HCT116 (cell line): ENCODE results near the gene UNC79. TPM values are rescaled to one million over a fixed set of nuclear protein-coding genes. Genes with fewer than 3 reads are reported as not detected.

Source experiments
- ATAC-seq: fragments of 200-7000 bp; cut with Tn5 transposase; 2 replicates; pipeline ENCODE4 v1.9.1; 2020; ENCODE audit warnings: mild to moderate bottlenecking, moderate library complexity
- BruUV-seq: library from RNA; stranded (reverse); fragments of 400-500 nt; replicated peaks from 2 replicates; lab custom pipeline; 2021; lab: Mats Ljungman, UMichigan
- CTCF ChIA-PET: fragments of 300-600 bp; sonication (Branson Sonifier 250); formaldehyde crosslinking; loops from one replicate; lab custom pipeline; 2021; ENCODE audit warnings: antibody characterized with exemption; lab: Charles Lee
- POLR2A ChIA-PET: fragments of 300-600, 350-600 bp; sonication (Branson Sonifier 250); formaldehyde crosslinking; loops from one replicate; lab custom pipeline; 2021; ENCODE audit warnings: antibody characterized with exemption; lab: Charles Lee
- RAD21 ChIA-PET, 2 experiments: fragments of 300-600 bp; sonication (Branson Sonifier 250); formaldehyde crosslinking; loops; one replicate each; lab custom pipeline; 2023; ENCODE audit warnings: low total read pairs in 2 of 2; ENCODE audit not compliant: uncharacterized antibody in 2 of 2, unreplicated experiment in 2 of 2, low non-redundant PET in 1 of 2; lab: Charles Lee
- DNase-seq: peaks from one replicate; pipeline ENCODE4 v3.0.0-alpha.2; 2010; ENCODE audit warnings: low read depth, low spot score
- H2AFZ ChIP-seq: fragments of 200-600 bp; shearing (Covaris generic), sonication (generic); 2 replicates; pipeline ENCODE4 v1.6.1; 2017; ENCODE audit warnings: low read depth, mixed run types, mixed read lengths, antibody characterized with exemption, low read length; ENCODE audit not compliant: poor library complexity, severe bottlenecking
- H3K27ac ChIP-seq: 2 replicates; pipeline ENCODE4 v1.5.1; 2012; ENCODE audit warnings: low read depth, low read length
- H3K27me3 ChIP-seq: fragments of 200-600 bp; sonication (generic); 2 replicates; pipeline ENCODE4 v1.6.1; 2016; ENCODE audit warnings: mixed run types, low read length, mixed read lengths; ENCODE audit not compliant: insufficient read depth
- H3K36me3 ChIP-seq, 2 experiments: fragments of 200-500 bp in 1 of 2; fragments of 200-600 bp in 1 of 2; sonication (Bioruptor generic) in 1 of 2; sonication (generic) in 1 of 2; 2 replicates each; pipeline versions ENCODE4 v1.5.1 to v1.6.1; 2014 to 2016; ENCODE audit warnings: low read length in 2 of 2, inconsistent platforms in 1 of 2, mixed read lengths in 1 of 2, mixed run types in 1 of 2; ENCODE audit not compliant: insufficient read depth in 2 of 2, control insufficient read depth in 1 of 2
- H3K4me1 ChIP-seq, 2 experiments: fragments of 200-600 bp in 1 of 2; sonication (generic) in 1 of 2; 2 replicates each; pipeline versions ENCODE4 v1.5.1 to v1.6.1; 2012 to 2017; ENCODE audit warnings: low read length in 2 of 2, inconsistent platforms in 1 of 2, mild to moderate bottlenecking in 1 of 2, mixed read lengths in 1 of 2, mixed run types in 1 of 2, moderate library complexity in 1 of 2; ENCODE audit not compliant: insufficient read depth in 2 of 2, control insufficient read depth in 1 of 2
- H3K4me2 ChIP-seq: fragments of 200-600 bp; sonication (generic); 2 replicates; pipeline ENCODE4 v1.6.1; 2017; ENCODE audit warnings: mixed run types, low read length, mixed read lengths
- H3K4me3 ChIP-seq, 2 experiments: fragments of 200-600 bp in 1 of 2; sonication (generic) in 1 of 2; replicated peaks in 1 of 2; 2 replicates each; pipeline ENCODE4 v1.5.1; 2011 to 2016; ENCODE audit warnings: low read length in 2 of 2, control low read depth in 1 of 2, low read depth in 1 of 2, mild to moderate bottlenecking in 1 of 2, mixed read lengths in 1 of 2, mixed run types in 1 of 2
- H3K79me2 ChIP-seq: fragments of 200-600 bp; sonication (generic); 2 replicates; pipeline ENCODE4 v1.6.1; 2017; ENCODE audit warnings: mild to moderate bottlenecking, mixed run types, low read length, moderate library complexity, mixed read lengths; ENCODE audit not compliant: insufficient read depth
- H3K9ac ChIP-seq: fragments of 200-600 bp; sonication (generic); 2 replicates; pipeline ENCODE4 v1.6.1; 2016; ENCODE audit warnings: low read length, mixed read lengths
- H3K9me2 ChIP-seq: fragments of 200-600 bp; sonication (generic), shearing (Covaris generic); 2 replicates; pipeline ENCODE4 v1.6.1; 2017; ENCODE audit warnings: mixed run types, mild to moderate bottlenecking, moderate library complexity; ENCODE audit not compliant: insufficient read depth
- H3K9me3 ChIP-seq, 2 experiments: fragments of 200-500 bp in 1 of 2; fragments of 200-600 bp in 1 of 2; sonication (Bioruptor generic) in 1 of 2; sonication (generic) in 1 of 2; 2 replicates each; pipeline ENCODE4 v1.6.1; 2014 to 2017; ENCODE audit warnings: low read length in 2 of 2, mixed read lengths in 2 of 2, inconsistent platforms in 1 of 2, low read depth in 1 of 2, mild to moderate bottlenecking in 1 of 2, mixed run types in 1 of 2, moderate library complexity in 1 of 2; ENCODE audit not compliant: control insufficient read depth in 1 of 2, insufficient read depth in 1 of 2
- H4K20me1 ChIP-seq: fragments of 200-600 bp; sonication (generic), shearing (Covaris generic); 2 replicates; pipeline ENCODE4 v1.6.1; 2017; ENCODE audit warnings: mixed run types, mild to moderate bottlenecking, moderate library complexity; ENCODE audit not compliant: insufficient read depth
- ATF3 ChIP-seq: IDR thresholded peaks from 2 replicates; pipeline ENCODE4 v1.6.1; 2012
- CBX3 ChIP-seq: IDR thresholded peaks from 2 replicates; pipeline ENCODE4 v1.6.1; 2012; ENCODE audit warnings: low read depth
- CTCF ChIP-seq, 3 experiments: fragments of 200-600 bp in 1 of 3; sonication (generic) in 1 of 3; IDR thresholded peaks in 2 of 3; conservative IDR thresholded peaks in 1 of 3; 2 replicates each; pipeline ENCODE4 v1.5.1; 2012 to 2017; ENCODE audit warnings: low read depth in 2 of 3, low read length in 2 of 3, antibody characterized with exemption in 1 of 3, borderline replicate concordance in 1 of 3, control low read depth in 1 of 3, mild to moderate bottlenecking in 1 of 3, mixed read lengths in 1 of 3, mixed run types in 1 of 3, moderate library complexity in 1 of 3; ENCODE audit not compliant: insufficient read depth in 1 of 3
- EGR1 ChIP-seq: IDR thresholded peaks from 2 replicates; pipeline ENCODE4 v1.6.1; 2012; ENCODE audit warnings: low read depth
- EZH2 ChIP-seq: fragments of 200-600 bp; sonication (generic); IDR thresholded peaks from 2 replicates; pipeline ENCODE4 v1.6.1; 2017; ENCODE audit warnings: antibody characterized with exemption, mixed run types
- FOSL1 ChIP-seq: IDR thresholded peaks from 2 replicates; pipeline ENCODE4 v1.6.1; 2012; ENCODE audit warnings: low read depth
- MAX ChIP-seq: IDR thresholded peaks from 2 replicates; pipeline ENCODE4 v1.6.1; 2012
- SIN3A ChIP-seq: IDR thresholded peaks from 2 replicates; pipeline ENCODE4 v1.6.1; 2012; ENCODE audit warnings: low read depth
- SP1 ChIP-seq: IDR thresholded peaks from 2 replicates; pipeline ENCODE4 v1.6.1; 2012; ENCODE audit warnings: low read depth
- SRF ChIP-seq: IDR thresholded peaks from 2 replicates; pipeline ENCODE4 v1.6.1; 2012; ENCODE audit warnings: low read depth
- TCF7L2 ChIP-seq: IDR thresholded peaks from 2 replicates; pipeline ENCODE4 v1.7.0; 2011; ENCODE audit warnings: borderline replicate concordance, inconsistent platforms; ENCODE audit not compliant: insufficient read depth, insufficient read length; ENCODE audit errors: extremely low read depth
- ZFX ChIP-seq: fragments of 450-650 bp; IDR thresholded peaks from 2 replicates; pipeline ENCODE4 v1.6.1; 2017
- ZNF274 ChIP-seq: fragments of 200-500 bp; sonication (Bioruptor generic); IDR thresholded peaks from 2 replicates; pipeline ENCODE4 v1.6.1; 2014; ENCODE audit warnings: mild to moderate bottlenecking, low read depth, low read length, inconsistent platforms
- intact Hi-C: fragments of 100-400 bp; cut with micrococcal nuclease; formaldehyde crosslinking; loops from 2 replicates; pipeline ENCODE4 v1.10.0; 2022
- total RNA-seq: library from RNA; stranded (reverse); gene quantifications from one replicate; pipeline ENCODE4 v1.2.1, GENCODE V29; 2021; ENCODE audit not compliant: unreplicated experiment

The UNC79 gene
- total RNA-seq, 1 experiment from 2014 or later: 0.10 TPM

GRCh38 chr14:93510056-93510455 lies 79.3 kb downstream of the UNC79 start:
- H3K4me2 ChIP-seq: no peak overlapping the region
- no peaks in the 10 kb centered on the region for H4K20me1 ChIP-seq
- no peak overlapping the region for H3K9ac ChIP-seq
- no peaks in the 10 kb centered on the region for H3K4me1 ChIP-seq
- no TSS peak for BruUV-seq
- H3K4me3 ChIP-seq: no peak overlapping the region
- CTCF ChIA-PET: no interaction called here
- ATAC-seq (no peak), DNase-seq (no peak)
- intact Hi-C loops: no loop called here
- no peaks in the 10 kb centered on the region for H3K9me3 ChIP-seq
- H3K36me3 ChIP-seq: no peaks in the 10 kb centered on the region
- POLR2A ChIA-PET: no interaction called here
- H2AFZ ChIP-seq: no peak overlapping the region
- no peak overlapping the region for H3K27ac ChIP-seq
- H3K27me3 ChIP-seq: no peaks in the 10 kb centered on the region
- RAD21 ChIA-PET: no interaction called here
- no peaks in the 10 kb centered on the region for H3K79me2 ChIP-seq
- TF ChIP-seq SRF: no peak
- no peak for TF ChIP-seq FOSL1
- no peak for TF ChIP-seq ZFX
- TF ChIP-seq EZH2: no peak
- no peak for TF ChIP-seq TCF7L2
- TF ChIP-seq, all 23 proteins: peak for 0
- no peaks in the 10 kb centered on the region for H3K9me2 ChIP-seq

GRCh38 chr14:93511001-93511400 lies 80.3 kb downstream of the UNC79 start:
- DNase-seq: no peak
- Histone ChIP-seq H3K4me2 (no peak overlapping the region), H3K27me3 (no peaks in the 10 kb centered on the region), H3K9me2 (no peaks in the 10 kb centered on the region), H3K36me3 (no peaks in the 10 kb centered on the region), H3K4me1 (no peaks in the 10 kb centered on the region), H3K4me3 (no peak overlapping the region), H4K20me1 (no peaks in the 10 kb centered on the region), H3K79me2 (no peaks in the 10 kb centered on the region), H3K9me3 (no peaks in the 10 kb centered on the region), H3K27ac (no peak overlapping the region), H2AFZ (no peak overlapping the region), H3K9ac (no peak overlapping the region)
- no peak for TF ChIP-seq SIN3A
- TF ChIP-seq CTCF (IDR thresholded peaks at IDR 0.05 in 2 of 3, conservative IDR thresholded peaks at IDR 0.05 in 1 of 3; ENCODE audit: borderline replicate concordance in 1 of 3, insufficient read depth in 1 of 3, low read depth in 2 of 3, low read length in 2 of 3): no peak
- TF ChIP-seq ZNF274: no peak
- TF ChIP-seq SRF: no peak
- TF ChIP-seq CBX3: no peak
- no peak for TF ChIP-seq MAX
- no peak for TF ChIP-seq EGR1
- TF ChIP-seq FOSL1: no peak
- no peak for TF ChIP-seq ZFX
- no peak for TF ChIP-seq ATF3
- TF ChIP-seq SP1: no peak
- no peak for TF ChIP-seq TCF7L2
- POLR2A ChIA-PET: no interaction called here
- CTCF ChIA-PET: no interaction called here
- intact Hi-C loops: no loop called here
- no peak for ATAC-seq
- BruUV-seq: no TSS peak
- RAD21 ChIA-PET: no interaction called here
